Colonic mucosa (tissue), 4 donors: ENCODE data around the gene PCTP. TPM values are rescaled to one million over a fixed set of nuclear protein-coding genes. Genes with fewer than 3 reads are reported as not detected.

Experiments
- DNase-seq: peaks from one replicate; pipeline ENCODE4 v3.0.0-alpha.2; 2020
- H3K27ac ChIP-seq: fragments of 200-600 bp; one replicate; pipeline ENCODE4 v1.8.0; 2021
- H3K27me3 ChIP-seq: fragments of 200-600 bp; one replicate; pipeline ENCODE4 v1.8.0; 2021
- H3K36me3 ChIP-seq: fragments of 200-600 bp; one replicate; pipeline ENCODE4 v1.8.0; 2021
- H3K4me1 ChIP-seq: fragments of 200-600 bp; one replicate; pipeline ENCODE4 v1.8.0; 2021; ENCODE audit warnings: mild to moderate bottlenecking
- H3K4me3 ChIP-seq: fragments of 200-600 bp; one replicate; pipeline ENCODE4 v1.8.0; 2021
- H3K9ac ChIP-seq, 2 donors: one replicate each; pipeline ENCODE4 v1.7.0; 2013; ENCODE audit warnings: control low read depth in 2 of 2, low read depth in 2 of 2, low read length in 2 of 2
- H3K9me3 ChIP-seq: fragments of 200-600 bp; one replicate; pipeline ENCODE4 v1.8.0; 2021
- CTCF ChIP-seq: fragments of 200-600 bp; IDR thresholded peaks from one replicate; pipeline ENCODE4 v1.8.0; 2022; ENCODE audit warnings: antibody characterized with exemption, mild to moderate bottlenecking
- intact Hi-C: fragments of 100-400 bp; cut with DNase I; formaldehyde crosslinking; loops from one replicate; pipeline ENCODE4 v1.14.1; 2022
- total RNA-seq, 2 donors: library from RNA; stranded (reverse); fragmentation: NEBNext Ultra II Directional in 1 of 2; extraction: Animal tissue kit (Norgen Biotek cat#: 25700) in 1 of 2; gene quantifications; one replicate each; pipeline ENCODE4 v1.2.1, GENCODE V29; 2021
- donor health status: healthy.
- donor health status: DM: no; HTN: no; CAD: no.
- donor health status: DM: no; HTN: no; CAD: no.

The PCTP gene
- total RNA-seq, 2 donors from 2014 or later = 29.0 to 35.5 TPM

- no peaks in the 10 kb centered on the region for H3K9me3 ChIP-seq
- H3K27me3 ChIP-seq = no peaks in the 10 kb centered on the region
- DNase-seq = no peak
- no peaks in the 10 kb centered on the region for H3K36me3 ChIP-seq
- no peak overlapping the region for H3K4me3 ChIP-seq
- intact Hi-C loops = no loop called here
- TF ChIP-seq CTCF = no peak
- no peak overlapping the region for H3K9ac ChIP-seq
- no peaks in the 10 kb centered on the region for H3K4me1 ChIP-seq
- H3K27ac ChIP-seq = no peak overlapping the region
Measured at GRCh38 chr17:55708175-55708974, 42.5 kb upstream of the PCTP start.

GRCh38 chr17:55709440-55709839 lies 41.4 kb upstream of the PCTP start:
- intact Hi-C loops = no loop called here
- DNase-seq = no peak
- no peak overlapping the region for H3K4me3 ChIP-seq
- no peak overlapping the region for H3K9ac ChIP-seq
- no peak for TF ChIP-seq CTCF
- H3K9me3 ChIP-seq = no peaks in the 10 kb centered on the region
- H3K4me1 ChIP-seq = no peaks in the 10 kb centered on the region
- no peaks in the 10 kb centered on the region for H3K36me3 ChIP-seq
- no peak overlapping the region for H3K27ac ChIP-seq
- no peaks in the 10 kb centered on the region for H3K27me3 ChIP-seq

GRCh38 chr17:55709984-55710383 lies 40.9 kb upstream of the PCTP start:
- Histone ChIP-seq H3K27ac (no peak overlapping the region), H3K9ac (no peak overlapping the region), H3K4me1 (no peaks in the 10 kb centered on the region), H3K36me3 (no peaks in the 10 kb centered on the region), H3K4me3 (no peak overlapping the region), H3K9me3 (no peaks in the 10 kb centered on the region), H3K27me3 (no peaks in the 10 kb centered on the region)
- no peak for TF ChIP-seq CTCF
- intact Hi-C loops = no loop called here
- DNase-seq = no peak

- H3K27me3 ChIP-seq = no peaks in the 10 kb centered on the region
- no peaks in the 10 kb centered on the region for H3K4me1 ChIP-seq
- intact Hi-C loops = no loop called here
- no peaks in the 10 kb centered on the region for H3K36me3 ChIP-seq
- no peaks in the 10 kb centered on the region for H3K9me3 ChIP-seq
- H3K27ac ChIP-seq = no peak overlapping the region
- H3K9ac ChIP-seq = no peak overlapping the region
- no peak overlapping the region for H3K4me3 ChIP-seq
- no peak for TF ChIP-seq CTCF
- no peak for DNase-seq
Measured at GRCh38 chr17:55710410-55710809, 40.4 kb upstream of the PCTP start.

GRCh38 chr17:55710829-55711496 lies 39.9 kb upstream of the PCTP start:
- Histone ChIP-seq H3K27me3 (no peaks in the 10 kb centered on the region), H3K36me3 (no peaks in the 10 kb centered on the region), H3K9ac (no peak overlapping the region), H3K9me3 (no peaks in the 10 kb centered on the region), H3K4me1 (no peaks in the 10 kb centered on the region), H3K27ac (no peak overlapping the region), H3K4me3 (no peak overlapping the region)
- TF ChIP-seq CTCF = no peak
- no peak for DNase-seq
- intact Hi-C loops = no loop called here
